HFF-Myc (cell line): ENCODE measurements around the gene GGTLC1.
"Not testable (repeated sequence)": the region's sequence is repeated elsewhere in the genome, so short reads cannot be mapped to it uniquely, and the experiment has no call there.

Experiments
- DNase-seq: peaks from one replicate; pipeline ENCODE4 v3.0.0-alpha.2; 2011; ENCODE audit warnings: low read depth; ENCODE audit errors: extremely low read depth
- H3K4me3 ChIP-seq: replicated peaks from 2 replicates; pipeline ENCODE4 v1.5.1; 2011; ENCODE audit warnings: low read depth, mild to moderate bottlenecking, control low read depth, low read length
- CTCF ChIP-seq: IDR thresholded peaks from 2 replicates; pipeline ENCODE4 v1.5.1; 2012; ENCODE audit warnings: mild to moderate bottlenecking, low read depth, low read length, control low read depth; ENCODE audit errors: missing control alignments

The GGTLC1 gene

GRCh38 chr20:23979899-23980811 lies 8.4 kb downstream of the GGTLC1 start:
- DNase-seq, H3K4me3 ChIP-seq: not testable (repeated sequence)

GRCh38 chr20:23979380-23979779 lies 9.2 kb downstream of the GGTLC1 start:
- H3K4me3 ChIP-seq, DNase-seq: not testable (repeated sequence)

- DNase-seq, H3K4me3 ChIP-seq: not testable (repeated sequence)
These were observed 10.1 kb downstream of the GGTLC1 start for GRCh38 chr20:23978457-23978856.

GRCh38 chr20:23974966-23975365 lies 13.6 kb downstream of the GGTLC1 start:
- TF ChIP-seq CTCF: no peak
- DNase-seq: no peak
- no peak overlapping the region for H3K4me3 ChIP-seq

- TF ChIP-seq CTCF: no peak
- no peak for DNase-seq
- H3K4me3 ChIP-seq: no peak overlapping the region
These were observed 17.3 kb downstream of the GGTLC1 start for GRCh38 chr20:23971310-23971709.

- no peak for DNase-seq
- H3K4me3 ChIP-seq: no peak overlapping the region
- no peak for TF ChIP-seq CTCF
These were observed 18.5 kb downstream of the GGTLC1 start for GRCh38 chr20:23970049-23970448.

- no peak for DNase-seq
- no peak for TF ChIP-seq CTCF
- H3K4me3 ChIP-seq: no peak overlapping the region
These were observed 21.0 kb downstream of the GGTLC1 start for GRCh38 chr20:23967616-23967979.

GRCh38 chr20:23966927-23967615 lies 21.5 kb downstream of the GGTLC1 start:
- no peak for TF ChIP-seq CTCF
- no peak for DNase-seq
- H3K4me3 ChIP-seq: no peak overlapping the region
